A549 (cell line): ENCODE data around the gene MAML2.

Experiments
- EHMT2 ChIP-seq: fragments of 200-600 bp; sonication (generic); IDR thresholded peaks from 2 replicates; pipeline ENCODE4 v1.6.1; 2016; ENCODE audit warnings: antibody characterized with exemption, low read depth, mild to moderate bottlenecking, moderate library complexity
- EP300 ChIP-seq, 2 experiments: fragments of >200 bp; sonication (Bioruptor Twin); formaldehyde crosslinking; IDR thresholded peaks; 2 replicates in 1 of 2; 3 replicates in 1 of 2; pipeline ENCODE4 v1.6.1; 2016 to 2017
- FOXS1 ChIP-seq: fragments of 250-450 bp; sonication (Bioruptor Pico); IDR thresholded peaks from 2 replicates; pipeline ENCODE4 v1.5.0; 2020; ENCODE audit warnings: mild to moderate bottlenecking, moderate library complexity
- MAFK ChIP-seq: fragments of 450-650 bp; IDR thresholded peaks from 2 replicates; pipeline ENCODE4 v1.6.1; 2014; ENCODE audit not compliant: partially characterized antibody
- POLR2A ChIP-seq: IDR thresholded peaks from 2 replicates; pipeline ENCODE4 v1.6.1; 2012; ENCODE audit warnings: mild to moderate bottlenecking, low read length
- POLR2AphosphoS2 ChIP-seq: conservative IDR thresholded peaks from 2 replicates; pipeline ENCODE4 v1.6.1; 2012; ENCODE audit warnings: low read length, improper control_type of control experiment, inconsistent platforms
- RAD21 ChIP-seq, 2 experiments: fragments of >200 bp in 1 of 2; sonication (Bioruptor Twin) in 1 of 2; formaldehyde crosslinking in 1 of 2; IDR thresholded peaks in 1 of 2; conservative IDR thresholded peaks in 1 of 2; 2 replicates in 1 of 2; 3 replicates in 1 of 2; pipeline ENCODE4 v1.6.1; 2012 to 2018; ENCODE audit warnings: inconsistent platforms in 1 of 2
- RFX5 ChIP-seq: fragments of 450-650 bp; IDR thresholded peaks from 2 replicates; pipeline ENCODE4 v1.7.1; 2014; ENCODE audit warnings: antibody characterized with exemption, mild to moderate bottlenecking, moderate library complexity
- SMC3 ChIP-seq: fragments of >200 bp; sonication (Bioruptor Twin); formaldehyde crosslinking; IDR thresholded peaks from 3 replicates; pipeline ENCODE4 v1.6.1; 2018; ENCODE audit warnings: inconsistent platforms
- TF ChIP-seq, protein P1 (sequence below): fragments of >200 bp; sonication (Bioruptor Twin); formaldehyde crosslinking; IDR thresholded peaks from 3 replicates; pipeline ENCODE4 v1.5.1; 2016

DNA sequence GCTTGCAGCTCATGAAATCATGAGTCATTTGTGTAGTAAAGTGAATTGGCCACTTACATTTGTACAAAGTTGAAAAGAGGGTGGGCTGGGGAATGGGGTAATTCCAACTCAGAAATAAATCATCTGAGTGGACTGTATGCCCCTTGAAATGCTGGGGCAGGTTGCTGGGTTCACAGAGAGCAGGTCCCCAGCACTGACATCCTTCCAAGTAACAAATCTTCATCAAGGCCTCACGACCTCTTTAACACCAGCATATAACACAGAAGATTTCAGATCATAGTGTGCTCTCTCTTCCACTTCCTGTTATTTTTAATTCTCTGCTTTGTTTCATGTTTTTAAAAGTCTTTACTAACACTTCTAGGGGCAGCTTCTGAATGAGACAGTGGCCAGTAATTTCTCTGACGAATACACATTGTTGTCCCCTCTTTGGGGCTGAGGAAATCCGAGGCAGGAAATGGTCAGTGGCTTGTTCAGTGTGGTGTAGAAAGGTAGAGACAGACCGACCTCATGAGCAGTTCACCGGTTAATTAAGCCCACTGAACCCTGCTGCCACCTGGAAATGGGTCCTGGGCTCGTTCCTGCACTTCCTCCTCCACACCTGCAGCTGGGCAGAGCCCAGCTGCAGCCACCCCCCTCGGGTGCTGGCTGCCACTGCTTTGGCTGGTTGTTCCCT lies 127.7 kb downstream of the MAML2 start:
- TF ChIP-seq, protein P1, sequence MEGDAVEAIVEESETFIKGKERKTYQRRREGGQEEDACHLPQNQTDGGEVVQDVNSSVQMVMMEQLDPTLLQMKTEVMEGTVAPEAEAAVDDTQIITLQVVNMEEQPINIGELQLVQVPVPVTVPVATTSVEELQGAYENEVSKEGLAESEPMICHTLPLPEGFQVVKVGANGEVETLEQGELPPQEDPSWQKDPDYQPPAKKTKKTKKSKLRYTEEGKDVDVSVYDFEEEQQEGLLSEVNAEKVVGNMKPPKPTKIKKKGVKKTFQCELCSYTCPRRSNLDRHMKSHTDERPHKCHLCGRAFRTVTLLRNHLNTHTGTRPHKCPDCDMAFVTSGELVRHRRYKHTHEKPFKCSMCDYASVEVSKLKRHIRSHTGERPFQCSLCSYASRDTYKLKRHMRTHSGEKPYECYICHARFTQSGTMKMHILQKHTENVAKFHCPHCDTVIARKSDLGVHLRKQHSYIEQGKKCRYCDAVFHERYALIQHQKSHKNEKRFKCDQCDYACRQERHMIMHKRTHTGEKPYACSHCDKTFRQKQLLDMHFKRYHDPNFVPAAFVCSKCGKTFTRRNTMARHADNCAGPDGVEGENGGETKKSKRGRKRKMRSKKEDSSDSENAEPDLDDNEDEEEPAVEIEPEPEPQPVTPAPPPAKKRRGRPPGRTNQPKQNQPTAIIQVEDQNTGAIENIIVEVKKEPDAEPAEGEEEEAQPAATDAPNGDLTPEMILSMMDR = no peak
- no peak for TF ChIP-seq MAFK
- no peak for TF ChIP-seq POLR2A
- TF ChIP-seq RAD21 (conservative IDR thresholded peaks at IDR 0.05 in 1 of 2, IDR thresholded peaks at IDR 0.05 in 1 of 2) = no peak
- no peak for TF ChIP-seq POLR2AphosphoS2
- TF ChIP-seq FOXS1 (CRISPR knock-in tag) = no peak
- no peak for TF ChIP-seq EP300 (IDR thresholded peaks at IDR 0.05)
- TF ChIP-seq EHMT2 = no peak
- TF ChIP-seq RFX5 = no peak
- TF ChIP-seq SMC3 = no peak
